IMR-90 (cell line): Measurements from ENCODE around the gene RBBP7. TPM values are rescaled to one million over a fixed set of nuclear protein-coding genes. Genes with fewer than 3 reads are reported as not detected.

Source experiments
- ATAC-seq: fragments of 200-7000 bp; cut with Tn5 transposase; 2 replicates; pipeline ENCODE4 v1.9.1; 2020; ENCODE audit warnings: low read depth, mild to moderate bottlenecking, moderate library complexity
- BruUV-seq: library from RNA; stranded (reverse); fragments of 400-500 nt; replicated peaks from 2 replicates; lab custom pipeline; 2021; lab: Mats Ljungman, UMichigan
- CTCF ChIA-PET: fragments of 300-600 bp; formaldehyde crosslinking; extraction: SDS; loops from one replicate; lab custom pipeline; 2021; ENCODE audit warnings: antibody characterized with exemption; lab: Yijun Ruan, JAX
- POLR2A ChIA-PET: fragments of 300-600 bp; sonication (Branson Sonifier 250); formaldehyde crosslinking; loops from one replicate; lab custom pipeline; 2022; ENCODE audit warnings: antibody characterized with exemption; ENCODE audit not compliant: unreplicated experiment; lab: Charles Lee
- DNase-seq: peaks from one replicate; pipeline ENCODE4 v3.0.0; 2013
- H2AFZ ChIP-seq: replicated peaks from 2 replicates; pipeline ENCODE3; 2013; ENCODE audit warnings: low read length, mild to moderate bottlenecking; ENCODE audit not compliant: poor library complexity
- H2AK5ac ChIP-seq: 2 replicates; pipeline ENCODE4 v1.6.1; 2013; ENCODE audit warnings: low read depth, low read length, inconsistent platforms
- H2AK9ac ChIP-seq: replicated peaks from 2 replicates; pipeline ENCODE3; 2013; ENCODE audit warnings: mild to moderate bottlenecking, low read depth, low read length, moderate library complexity; ENCODE audit not compliant: poor library complexity
- H2BK120ac ChIP-seq: 2 replicates; pipeline ENCODE4 v1.6.1; 2013; ENCODE audit warnings: low read depth, low read length, inconsistent platforms
- H2BK15ac ChIP-seq: 3 replicates; pipeline ENCODE4 v1.6.1; 2013; ENCODE audit warnings: low read depth, low read length, inconsistent platforms
- H2BK20ac ChIP-seq: 2 replicates; pipeline ENCODE4 v1.6.1; 2013; ENCODE audit warnings: low read depth, mild to moderate bottlenecking, inconsistent platforms, low read length, moderate library complexity
- H2BK5ac ChIP-seq: 2 replicates; pipeline ENCODE4 v1.6.1; 2013; ENCODE audit warnings: mild to moderate bottlenecking, low read depth, low read length, inconsistent platforms; ENCODE audit not compliant: poor library complexity, severe bottlenecking
- H3K14ac ChIP-seq: replicated peaks from 2 replicates; pipeline ENCODE4 v1.6.1; 2013; ENCODE audit warnings: low read depth, low read length, inconsistent platforms
- H3K18ac ChIP-seq: 2 replicates; pipeline ENCODE4 v1.6.1; 2013; ENCODE audit warnings: low read depth, low read length, control low read depth
- H3K23ac ChIP-seq: 2 replicates; pipeline ENCODE4 v1.6.1; 2013; ENCODE audit warnings: low read depth, low read length, inconsistent platforms
- H3K27ac ChIP-seq: 2 replicates; pipeline ENCODE4 v1.5.1; 2013; ENCODE audit warnings: mild to moderate bottlenecking, control low read depth, low read length; ENCODE audit not compliant: insufficient read depth
- H3K27me3 ChIP-seq: 2 replicates; pipeline ENCODE4 v1.6.1; 2013; ENCODE audit warnings: low read length; ENCODE audit not compliant: control insufficient read depth, insufficient read depth
- H3K36me3 ChIP-seq: 2 replicates; pipeline ENCODE4 v1.6.1; 2013; ENCODE audit warnings: low read length, mixed read lengths; ENCODE audit not compliant: control insufficient read depth, insufficient read depth
- H3K4ac ChIP-seq: 2 replicates; pipeline ENCODE4 v1.6.1; 2013; ENCODE audit warnings: low read depth, low read length, inconsistent platforms
- H3K4me1 ChIP-seq: 2 replicates; pipeline ENCODE4 v1.6.1; 2013; ENCODE audit warnings: low read length, mixed read lengths; ENCODE audit not compliant: control insufficient read depth, insufficient read depth
- H3K4me2 ChIP-seq: 2 replicates; pipeline ENCODE4 v1.6.1; 2013; ENCODE audit warnings: low read depth, mild to moderate bottlenecking, control low read depth, low read length, moderate library complexity
- H3K4me3 ChIP-seq: 2 replicates; pipeline ENCODE4 v1.5.1; 2013; ENCODE audit warnings: low read depth, mild to moderate bottlenecking, control low read depth, low read length, moderate library complexity; ENCODE audit not compliant: insufficient read depth
- H3K56ac ChIP-seq: 2 replicates; pipeline ENCODE4 v1.6.1; 2013; ENCODE audit warnings: low read length, inconsistent platforms; ENCODE audit not compliant: insufficient read depth; ENCODE audit errors: extremely low read depth
- H3K79me1 ChIP-seq, 2 experiments: 2 replicates each; pipeline ENCODE4 v1.6.1; 2013; ENCODE audit warnings: low read length in 2 of 2, inconsistent platforms in 1 of 2, low read depth in 1 of 2
- H3K9ac ChIP-seq: 2 replicates; pipeline ENCODE4 v1.6.1; 2013; ENCODE audit warnings: low read depth, low read length, control low read depth
- H3K9me1 ChIP-seq: 2 replicates; pipeline ENCODE4 v1.6.1; 2013; ENCODE audit warnings: low read length, inconsistent platforms; ENCODE audit not compliant: insufficient read depth
- H3K9me3 ChIP-seq: 2 replicates; pipeline ENCODE4 v1.6.1; 2013; ENCODE audit warnings: low read length; ENCODE audit not compliant: control insufficient read depth, insufficient read depth
- H4K20me1 ChIP-seq: 2 replicates; pipeline ENCODE4 v1.6.1; 2013; ENCODE audit warnings: low read length, inconsistent platforms; ENCODE audit not compliant: insufficient read depth
- H4K5ac ChIP-seq: 2 replicates; pipeline ENCODE4 v1.6.1; 2013; ENCODE audit warnings: mild to moderate bottlenecking, low read depth, low read length, control low read depth
- H4K8ac ChIP-seq, 2 experiments: 2 replicates each; pipeline ENCODE4 v1.6.1; 2013; ENCODE audit warnings: low read depth in 2 of 2, low read length in 2 of 2, control low read depth in 1 of 2, inconsistent platforms in 1 of 2
- H4K91ac ChIP-seq: 2 replicates; pipeline ENCODE4 v1.6.1; 2013; ENCODE audit warnings: low read depth, low read length, inconsistent platforms; ENCODE audit not compliant: insufficient read depth
- BHLHE40 ChIP-seq: fragments of 150-350 bp; IDR thresholded peaks from 2 replicates; pipeline ENCODE4 v1.6.1; 2016; ENCODE audit warnings: mild to moderate bottlenecking, low read depth, low read length
- CEBPB ChIP-seq: IDR thresholded peaks from 2 replicates; pipeline ENCODE4 v1.6.1; 2012; ENCODE audit warnings: low read depth, low read length, improper control_type of control experiment
- CHD1 ChIP-seq: IDR thresholded peaks from 2 replicates; pipeline ENCODE4 v1.6.1; 2012; ENCODE audit warnings: low read depth, low read length, improper control_type of control experiment
- CTCF ChIP-seq: conservative IDR thresholded peaks from 2 replicates; pipeline ENCODE4 v1.5.1; 2012; ENCODE audit warnings: mild to moderate bottlenecking, low read depth, low read length, improper control_type of control experiment
- FOS ChIP-seq: fragments of 150-350 bp; IDR thresholded peaks from 2 replicates; pipeline ENCODE4 v1.6.1; 2016; ENCODE audit warnings: low read depth, low read length
- MAFK ChIP-seq: IDR thresholded peaks from 2 replicates; pipeline ENCODE4 v1.6.1; 2012; ENCODE audit warnings: low read depth, low read length, improper control_type of control experiment
- MAZ ChIP-seq: IDR thresholded peaks from 2 replicates; pipeline ENCODE4 v1.6.1; 2012; ENCODE audit warnings: low read depth, mild to moderate bottlenecking, low read length, improper control_type of control experiment, moderate library complexity, borderline replicate concordance
- MXI1 ChIP-seq: IDR thresholded peaks from 2 replicates; pipeline ENCODE4 v1.6.1; 2012; ENCODE audit warnings: low read depth, mild to moderate bottlenecking, low read length, moderate library complexity, borderline replicate concordance
- NFE2L2 ChIP-seq: fragments of 150-350 bp; IDR thresholded peaks from 2 replicates; pipeline ENCODE4 v1.6.1; 2016; ENCODE audit warnings: low read depth, mild to moderate bottlenecking, low read length
- POLR2A ChIP-seq: IDR thresholded peaks from 2 replicates; pipeline ENCODE4 v1.6.1; 2012; ENCODE audit warnings: mild to moderate bottlenecking, low read depth, low read length
- RAD21 ChIP-seq: IDR thresholded peaks from 2 replicates; pipeline ENCODE4 v1.6.1; 2012; ENCODE audit warnings: low read length, improper control_type of control experiment
- RCOR1 ChIP-seq: IDR thresholded peaks from 2 replicates; pipeline ENCODE4 v1.6.1; 2012; ENCODE audit warnings: mild to moderate bottlenecking, low read length, improper control_type of control experiment; ENCODE audit not compliant: insufficient replicate concordance
- RFX5 ChIP-seq: IDR thresholded peaks from 2 replicates; pipeline ENCODE4 v1.8.0; 2012; ENCODE audit warnings: low read depth, mild to moderate bottlenecking, low read length, moderate library complexity
- SMC3 ChIP-seq: fragments of 150-350 bp; IDR thresholded peaks from 2 replicates; pipeline ENCODE4 v1.6.1; 2016; ENCODE audit warnings: low read depth, mild to moderate bottlenecking, antibody characterized with exemption, low read length, moderate library complexity
- USF2 ChIP-seq: fragments of 150-350 bp; IDR thresholded peaks from 2 replicates; pipeline ENCODE4 v1.6.1; 2017; ENCODE audit warnings: mild to moderate bottlenecking, antibody characterized with exemption, low read length, low read depth
- WGBS, 2 experiments: methylation state at CpG; one replicate each; pipeline versions ENCODE4 v1.1.5 to v1.1.7; 2013; ENCODE audit warnings: missing lambda C conversion rate in 2 of 2; ENCODE audit not compliant: insufficient read length in 1 of 2; ENCODE audit errors: extremely low coverage in 2 of 2; 5-methylcytosine and 5-hydroxymethylcytosine counted together
- dilution Hi-C: fragments of 300-500 bp; cut with HindIII; formaldehyde crosslinking; loops from one replicate; pipeline ENCODE4 v1.14.3; 2018; ENCODE audit warnings: low sequenced_read_pairs; ENCODE audit not compliant: unreplicated experiment
- in situ Hi-C: fragments of 300-500 bp; cut with MboI; formaldehyde crosslinking; loops from 3 replicates; pipeline ENCODE4 v1.14.3; 2019; ENCODE audit warnings: low sequenced_read_pairs, inconsistent platforms, mixed read lengths
- intact Hi-C: fragments of 100-400 bp; cut with micrococcal nuclease; formaldehyde crosslinking; loops from 2 replicates; pipeline ENCODE4 v1.10.0; 2022
- polyA plus RNA-seq, 3 experiments: library from polyadenylated mRNA; depleted of rRNA; stranded (reverse); fragments of >200 nt; gene quantifications; 2 replicates each; pipeline ENCODE4 v1.2.3, GENCODE V29; 2012; ENCODE audit warnings: low replicate concordance in 1 of 3
- total RNA-seq: library from RNA; depleted of rRNA; stranded (reverse); fragments of >200 nt; gene quantifications from 2 replicates; pipeline ENCODE4 v1.2.3, GENCODE V29; 2012
- TF ChIP-seq, protein P1 (sequence below): fragments of 150-350 bp; IDR thresholded peaks from 2 replicates; pipeline ENCODE4 v1.6.1; 2016; ENCODE audit warnings: low read depth, mild to moderate bottlenecking, low read length, moderate library complexity, borderline replicate concordance

The RBBP7 gene
- total and polyA plus RNA-seq, 2 of the 4 experiments (the other 2 are of a cell fraction) = 147 to 149 TPM

GRCh38 chrX:16883487-16883804, 13.3 kb upstream of the RBBP7 start:
- in situ Hi-C loops = no loop called here
- Histone ChIP-seq H3K27ac (no peak overlapping the region), H2BK15ac (no peak overlapping the region), H3K79me1 (no peaks in the 10 kb centered on the region), H2BK5ac (no peak overlapping the region), H3K36me3 (no peaks in the 10 kb centered on the region), H4K20me1 (no peaks in the 10 kb centered on the region), H4K91ac (no peak overlapping the region), H3K4ac (no peak overlapping the region), H2AFZ (no peak overlapping the region), H3K4me1 (0 out of 2 replicates have a peak, but pooled peaks cover 2% of the 10 kb centered on the region), H3K56ac (no peak overlapping the region), H4K5ac (no peak overlapping the region), H2AK9ac (no peak overlapping the region), H3K14ac (no peak overlapping the region), H3K4me3 (no peak overlapping the region), H3K9ac (no peak overlapping the region), H3K27me3 (peaks cover 18% of the 10 kb centered on the region), H3K4me2 (no peak overlapping the region), H3K9me1 (no peaks in the 10 kb centered on the region), H3K9me3 (no peaks in the 10 kb centered on the region), H2AK5ac (no peak overlapping the region), H3K18ac (no peak overlapping the region), H4K8ac (no peak overlapping the region), H2BK20ac (no peak overlapping the region), H3K23ac (no peak overlapping the region), H2BK120ac (no peak overlapping the region)
- ChIA-PET CTCF (interaction anchor here (0.7 to 4.3 kb wide), 14 partner anchors 9 to 170 kb away, joined by 3 to 25 read pairs (median 4); no protein-coding TSS in a partner anchor), POLR2A (no interaction called here)
- no CpG with 5 or more reads among the region's 3 CpGs for WGBS, 2 experiments
- ATAC-seq (no peak), DNase-seq (no peak)
- dilution Hi-C loops = no loop called here
- intact Hi-C loops = loop anchor here (1.0 kb wide), 1 partner anchor 163 kb away; no protein-coding TSS in a partner anchor
- no peak for TF ChIP-seq CEBPB
- no peak for TF ChIP-seq CHD1
- TF ChIP-seq RAD21 = no peak
- no peak for TF ChIP-seq FOS
- TF ChIP-seq USF2 = no peak
- no peak for TF ChIP-seq RFX5
- TF ChIP-seq, protein P1, sequence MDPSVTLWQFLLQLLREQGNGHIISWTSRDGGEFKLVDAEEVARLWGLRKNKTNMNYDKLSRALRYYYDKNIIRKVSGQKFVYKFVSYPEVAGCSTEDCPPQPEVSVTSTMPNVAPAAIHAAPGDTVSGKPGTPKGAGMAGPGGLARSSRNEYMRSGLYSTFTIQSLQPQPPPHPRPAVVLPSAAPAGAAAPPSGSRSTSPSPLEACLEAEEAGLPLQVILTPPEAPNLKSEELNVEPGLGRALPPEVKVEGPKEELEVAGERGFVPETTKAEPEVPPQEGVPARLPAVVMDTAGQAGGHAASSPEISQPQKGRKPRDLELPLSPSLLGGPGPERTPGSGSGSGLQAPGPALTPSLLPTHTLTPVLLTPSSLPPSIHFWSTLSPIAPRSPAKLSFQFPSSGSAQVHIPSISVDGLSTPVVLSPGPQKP = no peak
- TF ChIP-seq POLR2A = no peak
- no peak for TF ChIP-seq CTCF
- no peak for TF ChIP-seq BHLHE40
- TF ChIP-seq NFE2L2 = no peak
- no peak for TF ChIP-seq MXI1
- TF ChIP-seq RCOR1 = no peak
- TF ChIP-seq MAZ = no peak
- no peak for TF ChIP-seq SMC3
- TF ChIP-seq MAFK = no peak
- BruUV-seq = no TSS peak
